ENCODE data around the gene CHP1.
"Not testable (repeated sequence)": the region's sequence is repeated elsewhere in the genome, so short reads cannot be mapped to it uniquely, and the experiment has no call there.

Gene CHP1

GRCh38 chr15:41259546-41260189, 28.6 kb downstream of the CHP1 start:
- Histone ChIP-seq H3K4me1 (peaks cover 6% of the 10 kb centered on the region), H3K9ac (no peak overlapping the region), H3K27me3 (ENCODE audit: control insufficient read depth, insufficient read depth, low read length) (no peaks in the 10 kb centered on the region), H3K9me3 (ENCODE audit: control insufficient read depth, low read length) (no peaks in the 10 kb centered on the region), H3K4me3 (ENCODE audit: low read depth, low read length) (no peak overlapping the region), H2AFZ (no peak overlapping the region), H3K36me3 (ENCODE audit: control insufficient read depth, insufficient read depth, low read length) (no peaks in the 10 kb centered on the region), H3K4me2 (ENCODE audit: low read length) (peak overlapping the region; percentile 47), H3K79me2 (no peaks in the 10 kb centered on the region), H3K27ac (peak overlapping the region; percentile 36)
- no peak for TF ChIP-seq CTCF (IDR thresholded peaks at IDR 0.05)

- H3K27ac ChIP-seq; H3K9me3 ChIP-seq (ENCODE audit: control insufficient read depth, low read length); H3K79me2 ChIP-seq; H2AFZ ChIP-seq; H3K4me3 ChIP-seq (ENCODE audit: low read depth, low read length); H3K9ac ChIP-seq; H3K4me2 ChIP-seq (ENCODE audit: low read length); H3K4me1 ChIP-seq; H3K36me3 ChIP-seq (ENCODE audit: control insufficient read depth, insufficient read depth, low read length); H3K27me3 ChIP-seq (ENCODE audit: control insufficient read depth, insufficient read depth, low read length): not testable (repeated sequence)
These were observed 29.9 kb downstream of the CHP1 start for GRCh38 chr15:41260924-41261323.

- H3K9ac ChIP-seq = no peak overlapping the region
- no peak overlapping the region for H3K4me3 ChIP-seq (ENCODE audit: low read depth, low read length)
- H3K4me2 ChIP-seq (ENCODE audit: low read length) = no peak overlapping the region
- no peaks in the 10 kb centered on the region for H3K4me1 ChIP-seq
- no peak overlapping the region for H3K27ac ChIP-seq
- no peaks in the 10 kb centered on the region for H3K9me3 ChIP-seq (ENCODE audit: control insufficient read depth, low read length)
- H3K36me3 ChIP-seq (ENCODE audit: control insufficient read depth, insufficient read depth, low read length) = no peaks in the 10 kb centered on the region
- H2AFZ ChIP-seq = no peak overlapping the region
- H3K79me2 ChIP-seq = no peaks in the 10 kb centered on the region
- H3K27me3 ChIP-seq (ENCODE audit: control insufficient read depth, insufficient read depth, low read length) = no peaks in the 10 kb centered on the region
- no peak for TF ChIP-seq CTCF (IDR thresholded peaks at IDR 0.05)
These were observed 31.5 kb downstream of the CHP1 start for GRCh38 chr15:41262571-41262970.

- Histone ChIP-seq H2AFZ (no peak overlapping the region), H3K9ac (no peak overlapping the region), H3K4me2 (ENCODE audit: low read length) (no peak overlapping the region), H3K36me3 (ENCODE audit: control insufficient read depth, insufficient read depth, low read length) (no peaks in the 10 kb centered on the region), H3K9me3 (ENCODE audit: control insufficient read depth, low read length) (no peaks in the 10 kb centered on the region), H3K27ac (no peak overlapping the region), H3K4me3 (ENCODE audit: low read depth, low read length) (no peak overlapping the region), H3K27me3 (ENCODE audit: control insufficient read depth, insufficient read depth, low read length) (no peaks in the 10 kb centered on the region), H3K4me1 (no peaks in the 10 kb centered on the region), H3K79me2 (no peaks in the 10 kb centered on the region)
- TF ChIP-seq CTCF (IDR thresholded peaks at IDR 0.05) = no peak
These were observed 32.9 kb downstream of the CHP1 start for GRCh38 chr15:41263891-41264351.

GRCh38 chr15:41269887-41270286, 38.8 kb downstream of the CHP1 start:
- Histone ChIP-seq H3K4me1 (no peaks in the 10 kb centered on the region), H3K9me3 (ENCODE audit: control insufficient read depth, low read length) (no peaks in the 10 kb centered on the region), H3K79me2 (no peaks in the 10 kb centered on the region), H3K36me3 (ENCODE audit: control insufficient read depth, insufficient read depth, low read length) (no peaks in the 10 kb centered on the region), H2AFZ (no peak overlapping the region), H3K27me3 (ENCODE audit: control insufficient read depth, insufficient read depth, low read length) (no peaks in the 10 kb centered on the region), H3K4me2 (ENCODE audit: low read length) (no peak overlapping the region), H3K27ac (no peak overlapping the region), H3K9ac (no peak overlapping the region), H3K4me3 (ENCODE audit: low read depth, low read length) (no peak overlapping the region)
- TF ChIP-seq CTCF (IDR thresholded peaks at IDR 0.05) = no peak

Data from parathyroid adenoma (tissue), 2 donors.